ENCODE results near the gene KCNJ6. TPM values are rescaled to one million over a fixed set of nuclear protein-coding genes. Genes with fewer than 3 reads are reported as not detected.
"Not testable (repeated sequence)": the region's sequence is repeated elsewhere in the genome, so short reads cannot be mapped to it uniquely, and the experiment has no call there.

Gene KCNJ6
- total and polyA plus RNA-seq, 4 donors, result 0.16 TPM; not detected in 3

DNA sequence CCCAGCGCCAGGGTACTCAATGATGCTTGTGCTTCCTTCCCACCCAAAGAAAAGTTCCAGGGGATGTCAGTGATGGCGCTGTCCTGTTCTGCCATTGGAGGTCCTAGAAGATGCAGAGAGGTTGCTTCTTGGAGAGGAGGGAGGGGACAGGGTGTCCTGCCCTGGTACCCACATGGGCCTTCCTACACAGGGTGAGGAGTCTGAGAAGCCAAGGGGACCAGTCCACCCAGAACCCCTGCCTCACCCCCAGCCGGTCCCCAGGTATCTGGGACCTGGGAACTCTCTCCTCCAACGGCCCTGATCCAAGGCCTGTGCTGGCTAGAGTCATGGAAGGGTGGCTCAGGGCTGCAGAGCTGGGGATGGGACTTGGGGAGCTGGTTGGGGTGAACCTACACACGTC, 259.4 kb downstream of the KCNJ6 start:
- Histone ChIP-seq H3K4me1 (ENCODE audit: control insufficient read depth in 1 of 2, insufficient read depth in 2 of 2, low read length in 2 of 2) (peaks cover 0 to 11% of the 10 kb centered on the region in 2 donors), H3K27ac (ENCODE audit: low read depth in 1 of 2, low read length in 2 of 2) (no peak overlapping the region), H3K9me3 (ENCODE audit: control insufficient read depth, low read length) (no peaks in the 10 kb centered on the region), H3K4me3 (ENCODE audit: low read length in 2 of 2) (no peak overlapping the region), H3K36me3 (ENCODE audit: control insufficient read depth in 1 of 2, insufficient read depth in 2 of 2, low read length in 1 of 2) (no peaks in the 10 kb centered on the region), H3K27me3 (ENCODE audit: control insufficient read depth in 1 of 2, insufficient read depth in 2 of 2, low read length in 1 of 2) (no peaks in the 10 kb centered on the region)
- intact Hi-C loops (cut with DNase I), result loop anchor here in 1 of 2 donors (5.0 kb wide), 1 partner anchor 90 kb away; no protein-coding TSS in a partner anchor
- WGBS, 2 donors, result 96% methylated on average over 5 of the region's 5 CpGs
- DNase-seq, result no peak
- no peak for ATAC-seq (ENCODE audit: low FRiP score)

- Histone ChIP-seq H3K27me3 (ENCODE audit: control insufficient read depth in 1 of 2, insufficient read depth in 2 of 2, low read length in 1 of 2) (no peaks in the 10 kb centered on the region), H3K4me3 (ENCODE audit: low read length in 2 of 2) (no peak overlapping the region), H3K27ac (ENCODE audit: low read depth in 1 of 2, low read length in 2 of 2) (no peak overlapping the region), H3K36me3 (ENCODE audit: control insufficient read depth in 1 of 2, insufficient read depth in 2 of 2, low read length in 1 of 2) (no peaks in the 10 kb centered on the region), H3K4me1 (ENCODE audit: control insufficient read depth in 1 of 2, insufficient read depth in 2 of 2, low read length in 2 of 2) (peaks cover 0 to 11% of the 10 kb centered on the region in 2 donors), H3K9me3 (ENCODE audit: control insufficient read depth, low read length) (no peaks in the 10 kb centered on the region)
- 95 to 96% methylated on average over 6 of the region's 6 CpGs for WGBS, 2 donors
- no peak for ATAC-seq (ENCODE audit: low FRiP score)
- intact Hi-C loops (cut with DNase I), result loop anchor here in 1 of 2 donors (5.0 kb wide), 1 partner anchor 88 kb away; no protein-coding TSS in a partner anchor
- DNase-seq, result no peak
Observed at GRCh38 chr21:37655611-37656300, 260.5 kb downstream of the KCNJ6 start.

- no peak for ATAC-seq (ENCODE audit: low FRiP score)
- Histone ChIP-seq H3K36me3 (ENCODE audit: control insufficient read depth in 1 of 2, insufficient read depth in 2 of 2, low read length in 1 of 2) (no peaks in the 10 kb centered on the region), H3K4me1 (ENCODE audit: control insufficient read depth in 1 of 2, insufficient read depth in 2 of 2, low read length in 2 of 2) (peaks cover 0 to 11% of the 10 kb centered on the region in 2 donors), H3K4me3 (ENCODE audit: low read length in 2 of 2) (no peak overlapping the region), H3K27me3 (ENCODE audit: control insufficient read depth in 1 of 2, insufficient read depth in 2 of 2, low read length in 1 of 2) (no peaks in the 10 kb centered on the region), H3K27ac (ENCODE audit: low read depth in 1 of 2, low read length in 2 of 2) (no peak overlapping the region), H3K9me3 (ENCODE audit: control insufficient read depth, low read length) (no peaks in the 10 kb centered on the region)
- no peak for DNase-seq
- 98 to 99% methylated on average over 4 of the region's 4 CpGs for WGBS, 2 donors
- intact Hi-C loops (cut with DNase I), result no loop called here
Observed at GRCh38 chr21:37654596-37654995, 261.7 kb downstream of the KCNJ6 start.

- Histone ChIP-seq H3K4me1 (ENCODE audit: control insufficient read depth in 1 of 2, insufficient read depth in 2 of 2, low read length in 2 of 2) (peaks cover 0 to 8% of the 10 kb centered on the region in 2 donors), H3K36me3 (ENCODE audit: control insufficient read depth in 1 of 2, insufficient read depth in 2 of 2, low read length in 1 of 2) (no peaks in the 10 kb centered on the region), H3K4me3 (ENCODE audit: low read length in 2 of 2) (no peak overlapping the region), H3K27me3 (ENCODE audit: control insufficient read depth in 1 of 2, insufficient read depth in 2 of 2, low read length in 1 of 2) (no peaks in the 10 kb centered on the region), H3K27ac (ENCODE audit: low read depth in 1 of 2, low read length in 2 of 2) (no peak overlapping the region), H3K9me3 (ENCODE audit: control insufficient read depth, low read length) (no peaks in the 10 kb centered on the region)
- ATAC-seq (ENCODE audit: low FRiP score) (no peak), DNase-seq (no peak)
- intact Hi-C loops (cut with DNase I), result no loop called here
- 87 to 91% methylated on average over 4 of the region's 4 CpGs for WGBS, 2 donors
Observed at GRCh38 chr21:37653201-37653600, 263.1 kb downstream of the KCNJ6 start.

DNA sequence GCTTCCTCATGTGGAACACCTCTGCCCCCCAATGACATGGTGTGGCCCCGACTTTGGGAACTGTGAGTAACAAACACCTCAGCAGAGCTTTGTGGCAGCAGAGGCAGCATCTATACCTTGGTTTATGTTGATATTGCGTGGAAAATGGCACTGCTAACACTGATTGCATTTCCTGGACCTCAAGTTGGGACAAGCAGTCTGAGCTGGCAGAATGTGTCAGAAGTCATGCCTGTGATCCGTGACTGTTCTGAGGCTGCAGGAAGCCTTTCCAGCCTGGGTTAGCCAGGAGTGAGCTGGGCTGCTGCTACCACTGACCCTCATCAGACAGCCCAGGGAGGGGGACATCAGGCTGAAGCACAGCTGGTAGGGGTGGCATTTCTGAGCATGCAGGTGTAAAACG, 268.5 kb downstream of the KCNJ6 start:
- Histone ChIP-seq H3K4me3 (ENCODE audit: low read length in 2 of 2) (no peak overlapping the region), H3K4me1 (ENCODE audit: control insufficient read depth in 1 of 2, insufficient read depth in 2 of 2, low read length in 2 of 2) (no peaks in the 10 kb centered on the region), H3K27me3 (ENCODE audit: control insufficient read depth in 1 of 2, insufficient read depth in 2 of 2, low read length in 1 of 2) (no peaks in the 10 kb centered on the region), H3K9me3 (ENCODE audit: control insufficient read depth, low read length) (no peaks in the 10 kb centered on the region), H3K36me3 (ENCODE audit: control insufficient read depth in 1 of 2, insufficient read depth in 2 of 2, low read length in 1 of 2) (no peaks in the 10 kb centered on the region), H3K27ac (ENCODE audit: low read depth in 1 of 2, low read length in 2 of 2) (no peak overlapping the region)
- ATAC-seq (ENCODE audit: low FRiP score) (no peak), DNase-seq (no peak)
- intact Hi-C loops (cut with DNase I), result no loop called here
- WGBS, 2 donors, result 80 to 86% methylated on average over 4 of the region's 4 CpGs

DNA sequence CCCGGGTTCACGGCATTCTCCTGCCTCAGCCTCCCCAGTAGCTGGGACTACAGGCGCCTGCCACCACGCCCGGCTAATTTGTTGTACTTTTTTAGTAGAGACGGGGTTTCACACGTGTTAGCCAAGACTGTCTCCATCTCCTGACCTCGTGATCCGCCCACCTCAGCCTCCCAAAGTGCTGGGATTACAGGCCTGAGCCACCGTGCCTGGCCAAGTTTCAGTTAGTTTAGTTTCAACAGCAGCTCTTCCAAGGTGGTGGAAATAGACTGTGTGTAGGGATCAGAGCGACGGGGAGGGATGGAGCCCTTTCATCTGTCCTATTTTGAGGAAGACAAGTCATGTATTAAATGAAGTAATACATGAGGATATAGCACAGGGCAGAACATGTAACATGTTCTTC, 269.5 kb downstream of the KCNJ6 start:
- H3K4me3 ChIP-seq (ENCODE audit: low read length in 2 of 2); ATAC-seq (ENCODE audit: low FRiP score); H3K27me3 ChIP-seq (ENCODE audit: control insufficient read depth in 1 of 2, insufficient read depth in 2 of 2, low read length in 1 of 2); H3K9me3 ChIP-seq (ENCODE audit: control insufficient read depth, low read length); DNase-seq; H3K27ac ChIP-seq (ENCODE audit: low read depth in 1 of 2, low read length in 2 of 2); H3K4me1 ChIP-seq (ENCODE audit: control insufficient read depth in 1 of 2, insufficient read depth in 2 of 2, low read length in 2 of 2); H3K36me3 ChIP-seq (ENCODE audit: control insufficient read depth in 1 of 2, insufficient read depth in 2 of 2, low read length in 1 of 2); intact Hi-C loops (cut with DNase I): not testable (repeated sequence)
- WGBS, 2 donors, result 90 to 91% methylated on average over 12 of the region's 12 CpGs

- H3K4me1 ChIP-seq (ENCODE audit: control insufficient read depth in 1 of 2, insufficient read depth in 2 of 2, low read length in 2 of 2), result no peaks in the 10 kb centered on the region
- no peaks in the 10 kb centered on the region for H3K36me3 ChIP-seq (ENCODE audit: control insufficient read depth in 1 of 2, insufficient read depth in 2 of 2, low read length in 1 of 2)
- no peak for ATAC-seq (ENCODE audit: low FRiP score)
- H3K9me3 ChIP-seq (ENCODE audit: control insufficient read depth, low read length), result no peaks in the 10 kb centered on the region
- intact Hi-C loops (cut with DNase I), result no loop called here
- no peak overlapping the region for H3K27ac ChIP-seq (ENCODE audit: low read depth in 1 of 2, low read length in 2 of 2)
- DNase-seq, result no peak
- WGBS, 2 donors, result 57 to 62% methylated on average over 6 of the region's 6 CpGs
- no peaks in the 10 kb centered on the region for H3K27me3 ChIP-seq (ENCODE audit: control insufficient read depth in 1 of 2, insufficient read depth in 2 of 2, low read length in 1 of 2)
- H3K4me3 ChIP-seq (ENCODE audit: low read length in 2 of 2), result no peak overlapping the region
Observed at GRCh38 chr21:37645848-37646247, 270.4 kb downstream of the KCNJ6 start.

GRCh38 chr21:37644636-37645035, 271.6 kb downstream of the KCNJ6 start:
- Histone ChIP-seq H3K4me3 (ENCODE audit: low read length in 2 of 2) (no peak overlapping the region), H3K27ac (ENCODE audit: low read depth in 1 of 2, low read length in 2 of 2) (no peak overlapping the region), H3K36me3 (ENCODE audit: control insufficient read depth in 1 of 2, insufficient read depth in 2 of 2, low read length in 1 of 2) (no peaks in the 10 kb centered on the region), H3K27me3 (ENCODE audit: control insufficient read depth in 1 of 2, insufficient read depth in 2 of 2, low read length in 1 of 2) (no peaks in the 10 kb centered on the region), H3K9me3 (ENCODE audit: control insufficient read depth, low read length) (no peaks in the 10 kb centered on the region), H3K4me1 (ENCODE audit: control insufficient read depth in 1 of 2, insufficient read depth in 2 of 2, low read length in 2 of 2) (no peaks in the 10 kb centered on the region)
- intact Hi-C loops (cut with DNase I), result no loop called here
- WGBS, 2 donors, result 51 to 56% methylated on average over 8 of the region's 8 CpGs
- ATAC-seq (ENCODE audit: low FRiP score) (no peak), DNase-seq (no peak)

DNA sequence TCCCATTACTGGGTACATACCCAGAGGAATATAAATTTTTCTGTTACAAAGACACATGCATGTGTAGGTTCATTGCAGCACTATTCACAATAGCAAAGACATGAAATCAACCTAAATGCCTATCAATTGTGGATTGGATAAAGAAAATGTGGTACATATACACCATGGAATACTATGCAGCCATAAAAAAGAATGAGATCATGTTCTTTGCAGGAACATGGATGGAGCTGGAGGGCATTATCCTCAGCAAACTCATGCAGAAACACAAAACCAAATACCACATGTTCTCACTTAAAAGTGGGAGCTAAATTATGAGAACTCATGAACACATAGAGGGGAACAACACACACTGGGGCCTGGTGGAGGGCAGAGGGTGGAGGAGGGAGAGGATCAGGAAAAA, 272.4 kb downstream of the KCNJ6 start:
- H3K27ac ChIP-seq (ENCODE audit: low read depth in 1 of 2, low read length in 2 of 2); H3K27me3 ChIP-seq (ENCODE audit: control insufficient read depth in 1 of 2, insufficient read depth in 2 of 2, low read length in 1 of 2); H3K4me1 ChIP-seq (ENCODE audit: control insufficient read depth in 1 of 2, insufficient read depth in 2 of 2, low read length in 2 of 2); H3K36me3 ChIP-seq (ENCODE audit: control insufficient read depth in 1 of 2, insufficient read depth in 2 of 2, low read length in 1 of 2); intact Hi-C loops (cut with DNase I); H3K4me3 ChIP-seq (ENCODE audit: low read length in 2 of 2); DNase-seq; H3K9me3 ChIP-seq (ENCODE audit: control insufficient read depth, low read length); ATAC-seq (ENCODE audit: low FRiP score): not testable (repeated sequence)

Data from aorta (tissue), 5 donors.